C1 segment of cervical spinal cord (tissue), 14 donors: Measurements from ENCODE around the gene P2RY8.
"Not testable (repeated sequence)": the region's sequence is repeated elsewhere in the genome, so short reads cannot be mapped to it uniquely, and the experiment has no call there.

Experiments
- DNase-seq, 14 donors: peaks; one replicate each; lab custom pipeline; 2025; lab: John Stamatoyannopoulos, UW

Gene P2RY8

DNA sequence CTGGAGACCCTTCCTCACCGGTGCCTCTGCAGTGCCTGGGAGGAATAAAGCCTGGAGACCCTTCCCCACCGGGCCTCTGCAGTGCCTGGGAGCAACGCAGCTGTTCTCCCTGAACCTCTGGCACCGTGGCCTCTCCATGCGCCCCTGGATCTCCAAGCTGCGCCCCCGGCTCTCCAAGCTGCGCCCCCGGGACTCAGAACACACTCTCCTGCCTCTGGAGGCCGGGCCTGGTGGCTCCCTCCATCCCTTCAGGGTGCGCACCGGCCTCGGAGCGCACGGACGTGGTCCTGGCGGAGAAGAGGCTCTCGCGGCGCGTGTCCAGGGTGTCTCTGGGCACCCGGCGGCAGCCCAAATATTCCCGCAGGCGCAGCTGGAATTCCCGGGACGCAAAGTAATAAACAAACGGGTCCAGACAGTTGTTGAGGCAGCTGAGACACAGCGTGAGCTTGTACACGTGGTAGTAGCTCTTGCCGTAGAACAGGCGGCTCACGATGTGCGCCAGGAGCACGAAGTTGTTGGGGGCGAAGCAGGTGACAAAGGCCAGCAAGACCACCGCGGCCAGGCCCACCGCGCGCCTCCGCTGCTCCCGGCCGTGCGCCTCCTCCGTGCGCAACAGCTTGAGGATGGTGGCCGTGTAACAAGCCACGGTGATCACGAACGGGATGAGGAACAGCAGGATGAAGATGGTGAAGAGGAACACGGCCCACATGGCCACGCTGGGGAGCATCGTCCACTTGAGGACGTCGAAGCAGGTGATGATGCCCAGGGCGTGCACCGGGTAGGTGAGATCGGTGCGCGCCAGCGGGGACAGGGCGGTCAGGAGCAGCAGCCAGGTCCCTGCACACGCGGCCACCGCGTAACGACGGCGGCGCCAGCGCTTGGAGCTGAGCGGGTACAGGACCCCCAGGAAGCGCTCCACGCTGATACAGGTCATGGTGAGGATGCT is 71.4 kb downstream of the P2RY8 start:
- DNase-seq = no peak

DNA sequence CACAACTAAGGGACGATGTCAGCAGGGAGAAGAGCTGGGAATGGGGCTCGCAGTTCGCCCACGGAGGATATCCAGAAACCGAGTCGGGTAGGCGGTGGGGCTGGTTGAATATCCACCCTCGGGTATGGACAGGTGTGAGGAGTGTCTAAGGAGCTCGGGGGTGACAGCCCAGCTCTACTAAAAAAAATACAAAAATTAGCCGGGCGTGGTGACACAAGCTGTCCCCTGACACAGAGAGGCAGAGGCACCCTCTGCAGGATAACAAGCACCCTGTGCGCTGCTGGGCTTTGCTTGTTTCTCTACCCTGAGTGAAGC is 72.1 kb downstream of the P2RY8 start:
- DNase-seq = no peak

DNA sequence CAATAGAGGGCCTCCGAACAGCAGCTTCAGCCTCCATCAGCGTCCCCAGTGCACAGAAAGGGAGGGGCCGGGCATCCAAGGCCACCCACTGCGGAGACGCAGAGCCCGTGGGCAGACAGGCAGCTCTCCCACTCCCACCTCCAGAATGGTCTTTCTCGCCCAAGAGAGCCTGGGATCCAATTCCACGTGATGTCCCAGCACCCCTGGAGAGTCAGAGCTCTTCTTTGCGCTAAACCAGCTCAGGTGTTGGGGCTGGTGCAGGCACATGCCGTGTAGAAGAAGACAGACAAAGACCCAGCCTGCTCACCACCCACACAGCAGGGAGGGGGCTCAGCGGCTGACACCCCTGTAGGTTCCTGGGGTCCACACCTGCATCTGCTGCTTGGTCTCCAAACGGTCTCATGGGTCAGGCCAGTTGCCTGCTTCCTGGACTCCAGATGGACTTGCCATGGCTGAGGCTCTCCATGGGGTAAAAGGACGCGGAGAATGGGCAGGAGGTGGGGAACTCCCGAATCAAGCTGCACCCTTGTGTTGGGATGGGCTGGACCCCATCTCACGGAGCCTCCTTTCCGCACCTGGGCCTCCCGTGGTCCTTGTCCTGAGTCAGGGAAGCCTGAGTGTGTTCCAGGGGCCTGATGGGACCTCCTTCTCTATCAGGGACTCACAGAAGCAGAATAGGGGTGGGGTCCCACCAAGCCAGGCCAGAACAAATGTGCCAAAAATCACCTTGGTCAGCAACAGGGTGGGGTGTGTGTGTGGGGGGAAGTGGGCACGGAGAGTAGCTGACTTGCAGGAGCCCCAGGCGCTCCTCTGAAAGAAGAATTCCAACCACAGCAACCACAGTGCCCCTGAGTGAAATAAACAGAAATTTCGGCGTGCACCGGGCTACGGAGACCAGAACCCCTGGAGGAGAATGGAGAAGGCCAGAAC is 72.7 kb downstream of the P2RY8 start:
- no peak for DNase-seq

DNA sequence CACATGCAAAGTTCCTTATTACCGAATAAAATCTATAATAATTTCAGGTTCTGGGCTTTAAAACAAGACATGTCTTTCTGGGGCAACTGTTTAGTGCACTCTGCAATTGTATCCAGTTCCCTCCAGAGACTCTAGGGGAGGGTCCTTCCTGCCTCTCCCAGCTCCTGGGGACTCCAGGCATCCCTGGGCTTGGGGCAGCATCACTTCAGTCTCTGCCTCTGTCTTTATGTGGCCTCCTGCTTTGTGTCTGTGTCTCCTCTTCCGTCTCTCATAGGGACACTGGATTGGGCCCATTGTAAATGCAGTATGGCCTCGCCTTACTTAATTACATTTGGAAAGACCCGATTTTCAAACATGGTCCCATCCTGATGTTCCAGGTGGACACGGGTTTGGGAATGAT is 73.4 kb downstream of the P2RY8 start:
- no peak for DNase-seq

DNA sequence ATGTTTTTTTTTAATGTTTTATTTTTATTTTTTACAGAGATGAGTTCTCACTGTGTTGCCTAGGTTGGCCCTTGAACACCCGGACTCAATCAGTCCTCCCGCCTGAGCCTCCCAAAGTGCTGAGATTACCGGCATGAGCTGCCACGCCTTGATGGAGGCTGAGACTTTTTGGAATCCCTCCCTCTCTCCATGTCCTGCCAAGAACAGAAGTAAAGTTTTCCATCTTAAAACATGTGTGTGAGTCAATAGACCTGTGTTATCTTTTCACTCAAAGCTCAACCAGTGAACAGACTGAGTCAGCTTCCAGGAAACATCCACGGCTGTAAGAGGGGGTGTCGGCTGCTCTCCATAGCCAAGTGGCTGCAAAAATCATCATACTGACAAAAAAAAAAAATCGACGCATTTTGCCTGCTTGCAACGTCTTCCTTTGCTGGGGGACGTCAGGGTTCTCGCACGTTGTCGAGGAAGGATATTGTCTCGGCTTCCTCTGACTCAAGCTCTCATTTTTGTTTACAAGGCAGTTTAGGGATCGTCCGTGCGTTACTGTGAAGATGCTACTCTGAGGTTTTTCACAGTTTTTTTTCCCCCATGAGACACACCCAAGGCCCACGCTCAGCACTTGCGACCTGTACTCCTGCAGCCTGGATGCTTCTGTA is 74.3 kb downstream of the P2RY8 start:
- DNase-seq = no peak

DNA sequence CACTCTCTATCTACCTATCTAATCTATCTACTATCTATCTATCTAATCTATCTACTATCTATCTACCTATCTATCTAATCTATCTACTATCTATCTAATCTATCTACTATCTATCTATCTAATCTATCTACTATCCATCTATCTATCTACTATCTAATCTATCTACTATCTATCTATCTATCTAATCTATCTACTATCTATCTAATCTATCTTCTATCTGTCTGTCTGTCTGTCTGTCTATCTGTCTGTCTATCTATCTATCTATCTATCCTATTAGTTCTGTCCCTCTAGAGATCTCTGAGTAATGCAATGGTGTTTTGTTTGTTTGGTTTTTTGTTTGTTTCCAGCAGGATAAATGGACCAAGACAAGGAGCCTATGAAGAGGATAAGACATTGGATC is 74.9 kb downstream of the P2RY8 start:
- no peak for DNase-seq

DNA sequence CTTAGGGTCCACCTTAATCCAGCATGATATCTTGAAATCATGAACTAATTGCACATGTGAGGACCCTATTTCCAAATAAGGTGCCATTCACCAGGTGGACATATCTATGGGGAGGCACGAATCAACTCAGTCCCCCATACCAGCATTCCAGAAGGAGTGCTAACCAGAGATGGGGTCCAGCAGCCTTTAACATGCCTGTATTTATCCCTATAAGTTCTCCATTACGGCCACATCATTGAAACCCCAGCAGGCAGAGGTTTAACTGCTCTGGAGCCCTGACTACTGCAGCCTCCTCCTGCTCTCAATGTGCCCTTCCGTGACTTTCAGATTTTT is 81.1 kb downstream of the P2RY8 start:
- no peak for DNase-seq

DNA sequence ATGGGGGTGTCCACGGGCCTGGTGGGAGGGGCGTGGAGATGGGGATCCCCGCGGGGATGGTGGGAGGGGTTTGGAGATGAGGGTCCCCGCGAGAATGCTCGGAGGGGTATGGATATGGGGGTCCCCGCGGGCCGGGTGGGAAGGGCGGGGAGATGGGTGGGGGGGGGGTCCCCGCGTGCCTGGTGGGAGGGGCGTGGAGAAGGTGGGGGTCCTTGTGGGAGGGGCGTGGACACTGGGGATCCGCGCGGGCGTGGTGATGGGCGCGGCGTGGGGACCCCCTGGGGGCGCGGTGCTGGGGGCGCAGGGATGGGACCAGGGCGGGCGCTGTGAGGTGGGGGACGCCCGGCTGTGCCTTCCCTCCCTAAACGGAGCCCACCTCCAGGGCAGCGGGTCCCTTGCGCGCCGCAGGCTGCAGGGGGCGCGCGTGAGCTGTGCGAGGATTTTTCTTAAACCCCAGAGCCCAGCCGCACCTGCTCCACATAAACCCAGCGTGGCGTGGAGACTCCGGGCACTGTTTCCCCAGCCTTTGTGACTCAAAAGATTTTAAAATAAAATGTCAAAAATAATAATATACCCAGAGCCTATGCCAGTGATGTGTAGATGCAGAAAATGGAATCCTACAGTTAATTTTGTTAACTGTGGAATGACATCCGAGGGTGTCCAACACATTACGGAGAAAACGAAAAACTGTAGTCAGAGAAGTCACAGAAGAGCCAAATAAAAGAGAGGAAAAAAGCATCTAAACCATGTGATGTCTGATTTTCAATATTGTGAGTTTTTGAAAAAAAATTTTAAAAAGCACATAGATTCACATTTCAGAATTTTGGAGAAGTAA is 82.8 kb downstream of the P2RY8 start:
- DNase-seq = no peak

DNA sequence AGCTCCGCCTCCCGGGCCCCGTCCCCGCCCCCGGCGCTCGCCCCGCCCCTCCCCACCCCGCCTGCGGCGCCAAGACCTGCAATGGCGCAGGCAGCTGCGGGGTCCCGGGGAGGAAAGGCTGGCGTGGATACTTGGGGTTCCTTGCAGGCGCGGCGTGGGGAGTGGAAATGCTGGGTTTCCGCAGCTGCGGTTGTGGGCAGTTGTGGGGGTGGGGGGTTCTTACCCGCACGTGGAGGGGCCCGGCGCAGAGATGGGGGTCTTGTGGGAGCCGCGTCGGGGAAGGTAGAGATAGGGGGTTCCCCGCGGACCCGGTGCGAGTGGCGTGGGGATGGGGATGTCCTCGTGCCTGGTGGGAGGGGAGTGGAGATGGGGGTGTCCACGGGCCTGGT is 83.6 kb downstream of the P2RY8 start:
- DNase-seq = no peak

DNA sequence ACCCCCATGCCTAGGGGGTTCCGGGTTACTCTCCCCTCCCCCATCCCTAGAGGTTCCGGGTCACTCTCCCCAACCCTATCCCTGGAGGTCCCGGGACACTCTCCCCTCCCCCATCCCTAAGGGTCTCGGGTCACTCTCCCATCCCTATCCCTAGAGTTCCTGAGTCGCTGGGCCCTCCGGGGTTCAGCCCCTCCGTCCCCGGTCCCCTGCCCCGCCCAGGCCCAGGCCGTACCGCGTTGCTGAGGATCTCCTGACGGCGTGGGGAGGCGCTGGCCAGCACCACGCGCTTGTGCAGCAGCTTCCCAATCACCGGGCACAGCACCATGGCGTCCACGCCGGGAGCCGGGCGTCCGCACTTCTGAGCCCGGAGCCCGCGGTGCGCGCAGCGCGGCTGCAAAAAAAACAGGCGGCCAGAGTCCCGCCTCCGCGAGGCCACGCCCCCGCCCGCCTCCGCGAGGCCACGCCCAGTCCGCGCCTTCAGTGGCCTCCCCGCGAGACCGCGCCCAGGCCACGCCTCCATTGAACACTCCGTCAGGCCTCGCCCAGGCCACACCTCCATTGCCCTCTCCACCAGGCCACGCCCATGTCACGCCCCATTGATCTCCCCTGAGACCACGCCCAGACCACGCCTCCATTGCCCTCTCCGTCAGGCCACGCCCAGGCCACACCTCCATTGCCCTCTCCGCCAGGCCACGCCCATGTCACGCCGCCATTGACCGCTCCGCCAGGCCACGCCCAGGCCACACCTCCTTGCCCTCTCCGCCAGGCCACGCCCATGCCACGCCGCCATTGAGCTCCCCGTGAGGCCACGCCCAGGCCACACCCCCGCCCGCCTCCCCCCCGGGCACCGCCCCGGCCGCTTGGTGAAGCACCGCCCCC is 84.2 kb downstream of the P2RY8 start, which contains the start of gene ASMTL:
ASMTL (minus strand) TSS at position 394 of the 879 bp plus-strand sequence; CDS start at position 325, 69 bp downstream.
- no peak for DNase-seq

DNA sequence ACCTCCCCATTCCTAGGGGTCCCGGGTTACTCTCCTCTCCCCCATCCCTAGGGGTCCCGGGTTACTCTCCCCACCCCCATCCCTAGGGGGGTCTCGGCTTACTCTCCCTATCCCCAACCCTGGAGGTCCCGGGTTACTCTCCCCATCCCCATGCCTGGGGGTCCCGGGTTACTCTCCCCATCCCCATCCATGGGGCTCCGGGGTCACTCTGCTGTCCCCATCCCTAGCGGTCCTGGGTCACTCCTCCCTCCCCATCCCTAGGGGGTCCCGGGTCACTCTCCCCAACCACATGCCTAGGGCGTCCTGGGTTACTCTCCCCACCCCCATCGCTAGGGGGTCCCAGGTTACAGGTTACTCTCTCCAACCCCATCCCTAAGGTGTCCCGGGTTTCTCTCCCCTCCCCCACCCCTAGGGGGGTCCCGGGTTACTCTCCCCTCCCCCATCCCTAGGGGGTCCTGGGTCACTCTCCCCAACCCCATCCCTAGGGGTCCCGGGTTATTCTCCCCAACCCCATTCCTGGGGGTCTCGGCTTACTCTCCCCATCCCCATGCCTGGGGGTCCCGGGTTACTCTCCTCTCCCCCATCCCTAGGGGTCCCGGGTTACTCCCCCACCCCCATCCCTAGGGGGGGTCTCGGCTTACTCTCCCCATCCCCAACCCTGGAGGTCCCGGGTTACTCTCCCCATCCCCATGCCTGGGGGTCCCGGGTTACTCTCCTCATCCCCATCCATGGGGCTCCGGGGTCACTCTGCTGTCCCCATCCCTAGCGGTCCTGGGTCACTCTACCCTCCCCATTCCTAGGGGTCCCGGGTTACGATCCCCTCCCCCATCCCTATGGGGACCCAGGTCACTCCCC is 85.1 kb downstream of the P2RY8 start:
- no peak for DNase-seq

DNA sequence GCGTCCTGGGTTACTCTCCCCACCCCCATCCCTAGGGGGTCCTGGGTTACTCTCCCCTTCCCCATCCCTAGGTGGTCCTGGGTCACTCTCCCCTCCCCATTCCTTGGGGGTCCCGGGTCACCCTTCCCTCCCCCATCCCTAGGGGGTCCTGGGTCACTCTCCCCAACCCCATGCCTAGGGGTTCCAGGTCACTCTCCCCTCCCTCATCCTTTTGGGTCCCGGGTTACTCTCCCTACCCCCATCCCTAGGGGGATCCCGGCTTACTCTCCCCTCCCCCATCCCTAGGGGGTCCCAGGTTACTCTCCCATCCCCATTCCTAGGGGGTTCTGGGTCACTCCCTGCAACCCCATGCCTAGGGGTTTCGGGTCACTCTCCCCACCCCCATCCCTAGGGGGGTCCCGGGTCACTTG is 85.7 kb downstream of the P2RY8 start:
- no peak for DNase-seq

DNA sequence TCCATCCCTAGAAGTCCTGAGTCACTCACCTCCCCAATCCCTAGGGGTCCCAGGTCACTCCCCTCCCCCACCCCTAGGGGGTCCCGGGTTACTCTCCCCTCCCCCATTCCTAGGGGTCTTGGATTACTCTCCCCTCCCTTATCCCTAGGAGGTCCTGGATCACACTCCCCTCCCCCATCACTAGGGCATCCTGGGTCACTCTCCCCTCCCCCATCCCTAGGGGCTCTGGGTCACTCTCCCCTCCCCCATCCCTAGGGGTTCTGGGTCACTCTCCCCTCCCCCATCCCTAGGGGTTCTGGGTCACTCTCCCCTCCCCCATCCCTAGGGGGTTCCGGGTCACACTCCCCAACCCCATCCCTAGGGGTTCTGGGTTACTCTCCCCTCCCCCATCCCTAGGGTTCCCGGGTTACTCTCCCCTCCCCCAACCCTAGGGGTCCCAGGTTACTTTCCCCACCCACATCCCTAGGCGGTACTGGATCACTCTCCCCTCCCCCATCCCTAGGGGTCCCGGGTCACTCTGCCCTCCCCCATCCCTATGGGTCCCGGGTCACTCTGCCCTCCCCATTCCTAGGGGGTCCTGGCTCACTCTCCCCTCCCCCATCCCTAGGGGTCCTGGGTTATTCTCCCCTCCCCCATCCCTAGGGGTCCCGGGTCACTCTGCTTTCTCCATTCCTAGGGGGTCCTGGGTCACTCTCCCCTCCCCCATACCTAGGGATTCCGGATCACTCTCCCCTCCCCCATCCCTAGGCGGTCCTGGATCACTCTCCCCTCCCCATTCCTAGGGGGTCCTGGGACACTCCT is 86.4 kb downstream of the P2RY8 start:
- no peak for DNase-seq

DNA sequence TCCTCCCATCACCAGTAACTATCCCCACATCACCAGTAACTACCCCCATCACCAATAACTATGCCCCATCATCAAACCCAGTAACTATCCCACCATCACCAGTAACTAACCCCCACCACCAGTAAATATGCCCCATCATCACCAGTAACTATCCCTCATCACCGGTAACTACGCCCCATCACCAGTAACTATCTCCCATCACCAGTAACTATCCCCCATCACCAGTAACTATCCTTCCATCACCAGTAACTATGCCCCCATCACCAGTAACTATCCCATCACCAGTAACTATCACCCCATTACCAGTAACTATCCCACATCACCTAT is 87.2 kb downstream of the P2RY8 start:
- no peak for DNase-seq

DNA sequence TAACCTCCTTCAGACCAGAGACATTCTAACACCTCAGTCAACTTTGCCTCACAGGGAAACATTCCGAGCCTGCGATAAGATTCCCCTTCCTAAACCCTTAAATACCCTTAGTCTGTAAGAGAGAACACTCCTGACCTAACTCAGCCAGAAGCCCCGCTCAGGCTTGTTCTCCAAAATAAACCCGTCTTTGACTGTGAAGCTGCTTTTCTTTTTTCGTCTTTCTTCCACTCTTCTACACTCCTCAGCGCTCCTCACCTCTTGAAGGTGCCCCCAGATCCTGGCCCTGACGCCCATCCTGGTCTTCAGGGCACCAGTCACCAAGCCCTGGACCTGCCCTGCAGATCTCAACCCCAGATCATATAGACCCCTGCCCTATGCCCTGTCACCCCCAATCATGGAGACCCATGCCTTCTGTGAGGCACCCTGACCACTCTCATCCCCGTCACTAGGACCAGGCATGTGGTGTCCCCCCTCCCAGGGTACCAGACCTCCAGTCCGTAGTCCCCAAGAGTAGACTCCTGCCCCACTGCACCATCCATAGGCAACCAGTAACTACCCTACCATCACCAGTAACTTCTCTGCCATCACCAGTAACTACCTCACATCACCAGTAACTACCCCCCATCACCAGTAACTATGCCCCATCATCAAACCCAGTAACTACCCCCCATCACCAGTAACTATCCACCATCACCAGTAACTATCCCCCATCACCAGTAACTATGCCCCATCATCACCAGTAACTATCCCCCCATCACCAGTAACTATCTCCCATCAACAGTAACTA is 87.8 kb downstream of the P2RY8 start:
- no peak for DNase-seq

DNA sequence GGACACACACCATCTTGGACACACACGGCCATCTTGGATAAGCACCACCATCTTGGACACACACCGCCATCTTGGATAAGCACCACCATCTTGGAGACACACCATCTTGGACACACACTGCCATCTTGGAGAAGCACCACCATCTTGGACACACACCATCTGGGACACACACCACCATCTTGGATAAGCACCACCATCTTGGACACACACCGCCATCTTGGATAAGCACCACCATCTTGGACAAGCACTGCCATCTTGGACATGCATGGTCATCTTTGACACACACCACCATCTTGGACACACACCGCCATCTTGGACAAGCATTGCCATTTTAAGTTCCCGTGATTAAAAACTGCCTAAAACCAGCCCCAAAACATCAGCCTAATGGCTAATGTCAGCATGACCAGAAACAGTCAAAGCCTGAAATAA is 88.4 kb downstream of the P2RY8 start:
- not testable (repeated sequence) for DNase-seq

DNA sequence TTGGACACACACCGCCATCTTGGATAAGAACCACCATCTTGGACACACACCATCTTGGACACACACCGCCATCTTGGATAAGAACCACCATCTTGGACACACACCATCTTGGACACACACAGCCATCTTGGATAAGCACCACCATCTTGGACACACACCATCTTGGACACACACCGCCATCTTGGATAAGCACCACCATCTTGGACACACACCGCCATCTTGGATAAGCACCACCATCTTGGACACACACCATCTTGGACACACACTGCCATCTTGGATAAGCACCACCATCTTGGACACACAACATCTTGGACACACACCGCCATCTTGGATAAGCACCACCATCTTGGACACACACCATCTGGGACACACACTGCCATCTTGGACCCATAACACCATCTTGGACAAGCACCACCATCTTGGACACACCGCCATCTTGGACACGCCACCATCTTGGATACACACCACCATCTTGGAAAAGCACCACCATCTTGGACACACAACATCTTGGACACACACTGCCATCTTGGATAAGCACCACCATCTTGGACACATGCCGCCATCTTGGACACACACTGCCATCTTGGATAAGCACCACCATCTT is 88.9 kb downstream of the P2RY8 start:
- DNase-seq = not testable (repeated sequence)
